Spleen (tissue), 11 donors: ENCODE results near the gene PKP2. TPM values are rescaled to one million over a fixed set of nuclear protein-coding genes. Genes with fewer than 3 reads are reported as not detected.

Experiments
- DNase-seq: peaks from one replicate; pipeline ENCODE4 v3.0.0-alpha.2; 2020
- H3K27ac ChIP-seq, 8 donors: fragments of 200-600 bp; sonication (generic) in 7 of 8; 1 replicate in 4 of 8; 2 replicates in 4 of 8; pipeline versions ENCODE4 v1.5.0 to v1.8.0; 2016 to 2021; ENCODE audit warnings: inconsistent platforms in 4 of 8, mild to moderate bottlenecking in 4 of 8, moderate library complexity in 1 of 8
- H3K27me3 ChIP-seq, 7 donors: fragments of 200-600 bp; sonication (generic) in 6 of 7; replicated peaks in 1 of 7; 1 replicate in 4 of 7; 2 replicates in 3 of 7; pipeline versions ENCODE4 v1.5.0 to v1.8.0; 2016 to 2021; ENCODE audit warnings: inconsistent platforms in 3 of 7, mild to moderate bottlenecking in 1 of 7
- H3K36me3 ChIP-seq, 6 donors: fragments of 200-600 bp; sonication (generic) in 5 of 6; 1 replicate in 4 of 6; 2 replicates in 2 of 6; pipeline versions ENCODE4 v1.5.0 to v1.8.0; 2016 to 2021; ENCODE audit warnings: inconsistent platforms in 2 of 6
- H3K4me1 ChIP-seq, 6 donors: fragments of 200-600 bp; sonication (generic) in 5 of 6; 1 replicate in 3 of 6; 2 replicates in 3 of 6; pipeline versions ENCODE4 v1.5.0 to v1.8.0; 2016 to 2021; ENCODE audit warnings: inconsistent platforms in 3 of 6
- H3K4me3 ChIP-seq, 8 donors: fragments of 200-600 bp; sonication (generic) in 7 of 8; 1 replicate in 4 of 8; 2 replicates in 4 of 8; pipeline versions ENCODE4 v1.5.0 to v1.8.0; 2016 to 2021; ENCODE audit warnings: inconsistent platforms in 4 of 8, mild to moderate bottlenecking in 4 of 8, moderate library complexity in 2 of 8
- H3K9me3 ChIP-seq, 8 donors: fragments of 200-600 bp; sonication (generic) in 7 of 8; 1 replicate in 4 of 8; 2 replicates in 4 of 8; pipeline versions ENCODE4 v1.5.0 to v1.8.0; 2016 to 2021; ENCODE audit warnings: inconsistent platforms in 4 of 8
- POLR2A ChIP-seq, 3 donors: fragments of 450-650 bp; IDR thresholded peaks; one replicate each; pipeline ENCODE4 v1.5.1; 2017; ENCODE audit warnings: antibody characterized with exemption in 3 of 3, mild to moderate bottlenecking in 1 of 3
- POLR2AphosphoS5 ChIP-seq, 3 donors: sonication (generic); formaldehyde crosslinking; IDR thresholded peaks; one replicate each; pipeline ENCODE4 v1.5.1; 2017; ENCODE audit warnings: antibody characterized with exemption in 3 of 3
- WGBS, 5 donors: extraction: QIAGEN DNeasy Blood & Tissue Kit in 3 of 5; methylation state at CpG; one replicate each; pipeline versions ENCODE4 v1.1.5 to v1.1.7; 2013 to 2018; 5-methylcytosine and 5-hydroxymethylcytosine counted together
- intact Hi-C: fragments of 100-400 bp; cut with DNase I; formaldehyde crosslinking; loops from one replicate; pipeline ENCODE4 v1.15.0; 2023; ENCODE audit warnings: low total_unique reads
- polyA plus RNA-seq, 3 donors: library from polyadenylated mRNA; stranded (reverse); fragments of 200-250 nt; gene quantifications; one replicate each; pipeline ENCODE4 v1.2.1, GENCODE V29; 2013
- total RNA-seq, 7 donors: library from RNA; depleted of rRNA in 3 of 7; stranded (reverse); fragments of >200 nt in 3 of 7; fragmentation: NEBNext Ultra II Directional in 4 of 7; extraction: Animal tissue kit (Norgen Biotek cat#: 25700) in 4 of 7; gene quantifications; one replicate each; pipeline versions ENCODE4 v1.1.0 to v1.2.1, GENCODE V29; 2016 to 2021
- TF ChIP-seq, protein P1 (sequence below), 11 experiments: fragments of 200-600 bp in 7 of 11; fragments of 450-650 bp in 4 of 11; sonication (generic) in 4 of 11; IDR thresholded peaks in 8 of 11; conservative IDR thresholded peaks in 3 of 11; 1 replicate in 7 of 11; 2 replicates in 4 of 11; pipeline versions ENCODE4 v1.4.0 to v1.8.0; 2016 to 2021; ENCODE audit warnings: antibody characterized with exemption in 11 of 11, inconsistent platforms in 4 of 11, mild to moderate bottlenecking in 1 of 11
- donor health status: healthy with polysubstance abuse.
- donor health status: DM: no; HTN: no; CAD: no; lungs with moderate emphysema.
- donor health status: DM: no; HTN: no; CAD: no.
- donor health status: Bipolar disorder and iron deficiency.
- donor health status: healthy.
- donor health status: DM: no; HTN: no; CAD: no.
- donor health status: DM: yes; HTN: yes; CAD: no.

The PKP2 gene
- total and polyA plus RNA-seq, 10 donors, result 1.5 to 10.8 (median 3.3) TPM

- intact Hi-C loops, result no loop called here
- no peaks in the 10 kb centered on the region for H3K9me3 ChIP-seq
- no peaks in the 10 kb centered on the region for H3K36me3 ChIP-seq
- H3K4me1 ChIP-seq, result no peaks in the 10 kb centered on the region
- H3K27ac ChIP-seq, result no peak overlapping the region
- TF ChIP-seq POLR2AphosphoS5 (IDR thresholded peaks at IDR 0.05) (no peak), POLR2A (IDR thresholded peaks at IDR 0.05) (no peak)
- TF ChIP-seq, protein P1, sequence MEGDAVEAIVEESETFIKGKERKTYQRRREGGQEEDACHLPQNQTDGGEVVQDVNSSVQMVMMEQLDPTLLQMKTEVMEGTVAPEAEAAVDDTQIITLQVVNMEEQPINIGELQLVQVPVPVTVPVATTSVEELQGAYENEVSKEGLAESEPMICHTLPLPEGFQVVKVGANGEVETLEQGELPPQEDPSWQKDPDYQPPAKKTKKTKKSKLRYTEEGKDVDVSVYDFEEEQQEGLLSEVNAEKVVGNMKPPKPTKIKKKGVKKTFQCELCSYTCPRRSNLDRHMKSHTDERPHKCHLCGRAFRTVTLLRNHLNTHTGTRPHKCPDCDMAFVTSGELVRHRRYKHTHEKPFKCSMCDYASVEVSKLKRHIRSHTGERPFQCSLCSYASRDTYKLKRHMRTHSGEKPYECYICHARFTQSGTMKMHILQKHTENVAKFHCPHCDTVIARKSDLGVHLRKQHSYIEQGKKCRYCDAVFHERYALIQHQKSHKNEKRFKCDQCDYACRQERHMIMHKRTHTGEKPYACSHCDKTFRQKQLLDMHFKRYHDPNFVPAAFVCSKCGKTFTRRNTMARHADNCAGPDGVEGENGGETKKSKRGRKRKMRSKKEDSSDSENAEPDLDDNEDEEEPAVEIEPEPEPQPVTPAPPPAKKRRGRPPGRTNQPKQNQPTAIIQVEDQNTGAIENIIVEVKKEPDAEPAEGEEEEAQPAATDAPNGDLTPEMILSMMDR (IDR thresholded peaks at IDR 0.05 in 8 of 11, conservative IDR thresholded peaks at IDR 0.05 in 3 of 11), result no peak
- DNase-seq, result no peak
- WGBS, 5 donors, result 81 to 95% (median 87%) methylated on average over 6 of the region's 6 CpGs
- no peak overlapping the region for H3K4me3 ChIP-seq
- no peaks in the 10 kb centered on the region for H3K27me3 ChIP-seq
Observed at GRCh38 chr12:32847287-32847686, 49.3 kb downstream of the PKP2 start.

- WGBS, 5 donors, result 91 to 97% (median 94%) methylated on average over 6 of the region's 6 CpGs
- no peak overlapping the region for H3K27ac ChIP-seq
Observed at GRCh38 chr12:32846053-32846452, 50.5 kb downstream of the PKP2 start.

DNA sequence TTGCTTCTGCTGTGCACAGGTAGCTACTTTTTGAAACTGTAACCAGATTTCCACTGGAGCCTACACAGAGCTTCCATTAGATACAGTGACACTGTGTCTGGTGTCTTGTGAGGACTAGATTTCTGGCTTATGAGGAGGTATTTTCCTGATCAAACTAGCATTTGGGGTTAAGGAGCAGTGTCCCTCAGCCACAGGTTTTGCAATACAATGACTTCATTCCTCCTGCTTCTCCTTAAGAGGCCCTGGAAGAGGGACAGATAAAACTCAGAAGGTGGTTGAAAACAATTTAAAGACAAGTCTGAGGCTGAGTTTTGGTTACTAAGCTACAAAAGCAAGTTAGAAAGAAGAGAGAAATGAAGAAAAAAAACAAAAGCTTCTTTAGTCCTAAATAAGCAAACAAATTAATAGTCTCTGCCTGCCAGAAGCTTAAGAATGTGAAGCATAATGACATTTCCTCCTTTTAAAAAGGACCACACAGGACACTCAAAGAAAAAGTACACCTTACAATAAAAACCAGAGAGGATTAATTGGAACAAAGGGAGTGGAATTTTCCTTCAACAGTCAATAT, 53.0 kb downstream of the PKP2 start:
- no peak for DNase-seq
- H3K36me3 ChIP-seq, result peaks cover 0 to 12% (median 0%) of the 10 kb centered on the region in 6 donors
- H3K4me3 ChIP-seq, result no peak overlapping the region
- no peak overlapping the region for H3K27ac ChIP-seq
- H3K4me1 ChIP-seq, result no peaks in the 10 kb centered on the region
- intact Hi-C loops, result no loop called here
- TF ChIP-seq, protein P1 (IDR thresholded peaks at IDR 0.05 in 8 of 11, conservative IDR thresholded peaks at IDR 0.05 in 3 of 11), result no peak
- no peak for TF ChIP-seq POLR2A (IDR thresholded peaks at IDR 0.05)
- no peaks in the 10 kb centered on the region for H3K27me3 ChIP-seq
- H3K9me3 ChIP-seq, result no peaks in the 10 kb centered on the region

More at GRCh38 chr12:32846053-32846452, 50.5 kb downstream of the PKP2 start:
- intact Hi-C loops, result no loop called here
- Histone ChIP-seq H3K4me1 (no peaks in the 10 kb centered on the region), H3K9me3 (no peaks in the 10 kb centered on the region), H3K36me3 (no peaks in the 10 kb centered on the region), H3K27me3 (no peaks in the 10 kb centered on the region), H3K4me3 (no peak overlapping the region)
- TF ChIP-seq POLR2AphosphoS5 (IDR thresholded peaks at IDR 0.05), result no peak
- TF ChIP-seq POLR2A (IDR thresholded peaks at IDR 0.05), result no peak
- TF ChIP-seq, protein P1 (IDR thresholded peaks at IDR 0.05 in 8 of 11, conservative IDR thresholded peaks at IDR 0.05 in 3 of 11), result no peak
- no peak for DNase-seq

- Histone ChIP-seq H3K36me3 (peaks cover 0 to 12% (median 0%) of the 10 kb centered on the region in 6 donors), H3K27me3 (no peaks in the 10 kb centered on the region)
- WGBS, 5 donors, result 83 to 91% (median 89%) methylated on average over 4 of the region's 4 CpGs
Observed at GRCh38 chr12:32841061-32841460, 55.5 kb downstream of the PKP2 start.

More at GRCh38 chr12:32841061-32841460, 55.5 kb downstream of the PKP2 start:
- no peaks in the 10 kb centered on the region for H3K4me1 ChIP-seq
- no peak overlapping the region for H3K4me3 ChIP-seq
- no peak for DNase-seq
- intact Hi-C loops, result no loop called here
- no peak overlapping the region for H3K27ac ChIP-seq
- peaks cover 0 to 5% (median 0%) of the 10 kb centered on the region in 8 donors for H3K9me3 ChIP-seq
- TF ChIP-seq POLR2A (IDR thresholded peaks at IDR 0.05) (no peak), POLR2AphosphoS5 (IDR thresholded peaks at IDR 0.05) (no peak)
- TF ChIP-seq, protein P1 (IDR thresholded peaks at IDR 0.05 in 8 of 11, conservative IDR thresholded peaks at IDR 0.05 in 3 of 11), result no peak
